ENCODE measurements around the gene AKAP7. TPM values are rescaled to one million over a fixed set of nuclear protein-coding genes. Genes with fewer than 3 reads are reported as not detected.

Gene AKAP7
- polyA plus RNA-seq, 1 donor (not counting 4 experiments of a cell fraction or from before 2014, with no cell fraction given) = 1.7 TPM

DNA sequence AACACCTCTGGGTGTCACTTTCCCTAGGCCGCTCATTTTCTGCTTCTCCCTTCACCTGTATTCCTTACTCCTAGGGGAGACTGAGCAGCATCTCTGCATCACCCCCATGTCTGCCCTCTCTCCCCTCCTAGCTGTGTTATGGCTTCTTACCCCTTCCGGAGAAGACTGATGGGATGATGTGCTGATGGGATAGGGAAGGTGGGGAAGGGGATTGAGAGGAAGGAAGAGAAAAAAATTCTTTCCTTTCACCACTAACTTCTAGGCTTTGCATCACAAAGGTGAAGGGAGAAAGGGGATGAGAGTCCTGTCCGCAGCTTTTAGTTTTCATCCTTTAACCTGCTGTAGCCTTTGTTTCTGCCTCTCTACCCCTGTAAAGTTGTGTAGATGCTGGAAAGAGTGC lies 26.7 kb downstream of the AKAP7 start:
- TF ChIP-seq EZH2 (IDR thresholded peaks at IDR 0.05; ENCODE audit: low read length) = no peak
- Histone ChIP-seq H3K9me3 (ENCODE audit: control insufficient read depth, low read depth, low read length) (no peaks in the 10 kb centered on the region), H2AFZ (ENCODE audit: control insufficient read depth, low read length) (no peak overlapping the region), H3K4me2 (ENCODE audit: control insufficient read depth, extremely low read depth, insufficient read depth, low read depth, low read length) (no peak overlapping the region), H3K9me1 (ENCODE audit: control insufficient read depth, extremely low read depth, insufficient read depth, low read length) (no peaks in the 10 kb centered on the region), H3K9ac (ENCODE audit: control insufficient read depth, extremely low read depth, insufficient read depth, low read length) (no peak overlapping the region), H3K79me2 (ENCODE audit: control insufficient read depth, insufficient read depth, low read length) (no peaks in the 10 kb centered on the region), H3K4me1 (ENCODE audit: control insufficient read depth, extremely low read depth, insufficient read depth, low read length) (peaks cover 6% of the 10 kb centered on the region), H3K36me3 (ENCODE audit: control insufficient read depth in 2 of 2, extremely low read depth in 1 of 2, insufficient read depth in 2 of 2, low read length in 2 of 2) (no peaks in the 10 kb centered on the region), H3K27ac (ENCODE audit: control insufficient read depth, insufficient read depth, low read length) (no peak overlapping the region), H4K20me1 (ENCODE audit: control insufficient read depth, extremely low read depth, insufficient read depth, low read length) (no peaks in the 10 kb centered on the region), H3K27me3 (ENCODE audit: control insufficient read depth, extremely low read depth, insufficient read depth, low read length) (no peaks in the 10 kb centered on the region), H3K4me3 (ENCODE audit: control insufficient read depth in 2 of 3, extremely low read depth in 1 of 3, insufficient read depth in 2 of 3, low read depth in 1 of 3, low read length in 3 of 3) (no peak overlapping the region)
- no peak for DNase-seq (ENCODE audit: low read depth, low spot score)
- dilution Hi-C loops (cut with MboI; ENCODE audit: extremely low pct_ligation_motif_present, low sequenced_read_pairs) = no loop called here
- no peak for FAIRE-seq

DNA sequence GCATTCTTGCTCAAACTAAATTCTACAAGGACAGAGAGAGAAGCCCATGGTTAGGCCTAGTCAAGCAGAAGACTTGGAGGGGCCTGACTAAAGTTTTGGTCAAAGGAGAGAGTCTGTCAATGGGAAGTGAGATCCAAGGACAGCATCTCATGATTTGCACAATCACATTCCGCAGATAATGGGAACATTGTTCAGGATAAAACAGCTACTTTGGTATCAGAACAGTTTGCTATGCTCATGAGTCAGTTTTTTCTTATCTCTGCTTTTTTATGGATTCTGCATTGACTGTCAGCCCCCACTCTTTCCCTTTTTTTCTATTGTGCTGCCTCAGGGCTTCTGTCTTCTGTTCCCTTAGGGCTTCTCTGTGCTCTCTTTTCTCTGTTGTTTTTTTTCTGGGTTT lies 28.6 kb downstream of the AKAP7 start:
- Histone ChIP-seq H3K4me1 (ENCODE audit: control insufficient read depth, extremely low read depth, insufficient read depth, low read length) (peaks cover 6% of the 10 kb centered on the region), H3K27me3 (ENCODE audit: control insufficient read depth, extremely low read depth, insufficient read depth, low read length) (no peaks in the 10 kb centered on the region), H3K9ac (ENCODE audit: control insufficient read depth, extremely low read depth, insufficient read depth, low read length) (no peak overlapping the region), H3K79me2 (ENCODE audit: control insufficient read depth, insufficient read depth, low read length) (no peaks in the 10 kb centered on the region), H3K27ac (ENCODE audit: control insufficient read depth, insufficient read depth, low read length) (no peak overlapping the region), H3K36me3 (ENCODE audit: control insufficient read depth in 2 of 2, extremely low read depth in 1 of 2, insufficient read depth in 2 of 2, low read length in 2 of 2) (no peaks in the 10 kb centered on the region), H3K9me1 (ENCODE audit: control insufficient read depth, extremely low read depth, insufficient read depth, low read length) (no peaks in the 10 kb centered on the region), H2AFZ (ENCODE audit: control insufficient read depth, low read length) (no peak overlapping the region), H3K4me2 (ENCODE audit: control insufficient read depth, extremely low read depth, insufficient read depth, low read depth, low read length) (no peak overlapping the region), H3K9me3 (ENCODE audit: control insufficient read depth, low read depth, low read length) (no peaks in the 10 kb centered on the region), H4K20me1 (ENCODE audit: control insufficient read depth, extremely low read depth, insufficient read depth, low read length) (no peaks in the 10 kb centered on the region), H3K4me3 (ENCODE audit: control insufficient read depth in 2 of 3, extremely low read depth in 1 of 3, insufficient read depth in 2 of 3, low read depth in 1 of 3, low read length in 3 of 3) (no peak overlapping the region)
- dilution Hi-C loops (cut with MboI; ENCODE audit: extremely low pct_ligation_motif_present, low sequenced_read_pairs) = no loop called here
- no peak for DNase-seq (ENCODE audit: low read depth, low spot score)
- FAIRE-seq = no peak
- TF ChIP-seq, protein P1, sequence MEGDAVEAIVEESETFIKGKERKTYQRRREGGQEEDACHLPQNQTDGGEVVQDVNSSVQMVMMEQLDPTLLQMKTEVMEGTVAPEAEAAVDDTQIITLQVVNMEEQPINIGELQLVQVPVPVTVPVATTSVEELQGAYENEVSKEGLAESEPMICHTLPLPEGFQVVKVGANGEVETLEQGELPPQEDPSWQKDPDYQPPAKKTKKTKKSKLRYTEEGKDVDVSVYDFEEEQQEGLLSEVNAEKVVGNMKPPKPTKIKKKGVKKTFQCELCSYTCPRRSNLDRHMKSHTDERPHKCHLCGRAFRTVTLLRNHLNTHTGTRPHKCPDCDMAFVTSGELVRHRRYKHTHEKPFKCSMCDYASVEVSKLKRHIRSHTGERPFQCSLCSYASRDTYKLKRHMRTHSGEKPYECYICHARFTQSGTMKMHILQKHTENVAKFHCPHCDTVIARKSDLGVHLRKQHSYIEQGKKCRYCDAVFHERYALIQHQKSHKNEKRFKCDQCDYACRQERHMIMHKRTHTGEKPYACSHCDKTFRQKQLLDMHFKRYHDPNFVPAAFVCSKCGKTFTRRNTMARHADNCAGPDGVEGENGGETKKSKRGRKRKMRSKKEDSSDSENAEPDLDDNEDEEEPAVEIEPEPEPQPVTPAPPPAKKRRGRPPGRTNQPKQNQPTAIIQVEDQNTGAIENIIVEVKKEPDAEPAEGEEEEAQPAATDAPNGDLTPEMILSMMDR (optimal IDR thresholded peaks at IDR 0.05 in 1 of 3, IDR thresholded peaks at IDR 0.05 in 1 of 3, conservative IDR thresholded peaks at IDR 0.05 in 1 of 3; ENCODE audit: extremely low read depth in 1 of 3, insufficient read depth in 2 of 3, low read length in 3 of 3) = no peak
- TF ChIP-seq EZH2 (IDR thresholded peaks at IDR 0.05; ENCODE audit: low read length) = no peak

DNA sequence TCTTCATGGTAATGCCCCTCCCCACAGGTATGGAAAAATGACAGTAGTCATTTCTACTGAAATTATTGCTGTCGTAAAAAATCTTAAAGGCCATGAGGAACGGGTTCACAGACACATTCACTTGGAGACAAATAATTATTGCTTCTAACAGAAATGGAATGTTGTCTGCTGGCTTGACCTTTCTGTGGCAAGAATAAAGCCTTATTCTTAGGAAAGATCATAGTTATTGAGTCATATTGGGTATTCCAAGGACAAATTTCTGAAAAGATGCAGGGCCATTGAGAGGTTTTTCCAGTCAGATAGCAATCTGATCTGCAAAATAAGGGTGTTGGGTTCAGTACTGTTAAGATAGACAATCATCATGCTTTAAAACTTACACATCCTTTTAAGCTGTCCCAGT lies 29.2 kb downstream of the AKAP7 start:
- H3K9ac ChIP-seq (ENCODE audit: control insufficient read depth, extremely low read depth, insufficient read depth, low read length) = no peak overlapping the region
- no peaks in the 10 kb centered on the region for H3K36me3 ChIP-seq (ENCODE audit: control insufficient read depth in 2 of 2, extremely low read depth in 1 of 2, insufficient read depth in 2 of 2, low read length in 2 of 2)
- H3K9me1 ChIP-seq (ENCODE audit: control insufficient read depth, extremely low read depth, insufficient read depth, low read length) = no peaks in the 10 kb centered on the region
- no peak overlapping the region for H3K4me3 ChIP-seq (ENCODE audit: control insufficient read depth in 2 of 3, extremely low read depth in 1 of 3, insufficient read depth in 2 of 3, low read depth in 1 of 3, low read length in 3 of 3)
- FAIRE-seq (no peak), DNase-seq (ENCODE audit: low read depth, low spot score) (no peak)
- H3K9me3 ChIP-seq (ENCODE audit: control insufficient read depth, low read depth, low read length) = no peaks in the 10 kb centered on the region
- H3K27me3 ChIP-seq (ENCODE audit: control insufficient read depth, extremely low read depth, insufficient read depth, low read length) = no peaks in the 10 kb centered on the region
- no peaks in the 10 kb centered on the region for H4K20me1 ChIP-seq (ENCODE audit: control insufficient read depth, extremely low read depth, insufficient read depth, low read length)
- H3K27ac ChIP-seq (ENCODE audit: control insufficient read depth, insufficient read depth, low read length) = no peak overlapping the region
- TF ChIP-seq, protein P1 (optimal IDR thresholded peaks at IDR 0.05 in 1 of 3, IDR thresholded peaks at IDR 0.05 in 1 of 3, conservative IDR thresholded peaks at IDR 0.05 in 1 of 3; ENCODE audit: extremely low read depth in 1 of 3, insufficient read depth in 2 of 3, low read length in 3 of 3) = no peak
- no peak for TF ChIP-seq EZH2 (IDR thresholded peaks at IDR 0.05; ENCODE audit: low read length)
- no peak overlapping the region for H3K4me2 ChIP-seq (ENCODE audit: control insufficient read depth, extremely low read depth, insufficient read depth, low read depth, low read length)
- dilution Hi-C loops (cut with MboI; ENCODE audit: extremely low pct_ligation_motif_present, low sequenced_read_pairs) = no loop called here
- H2AFZ ChIP-seq (ENCODE audit: control insufficient read depth, low read length) = no peak overlapping the region
- H3K4me1 ChIP-seq (ENCODE audit: control insufficient read depth, extremely low read depth, insufficient read depth, low read length) = peaks cover 3% of the 10 kb centered on the region
- no peaks in the 10 kb centered on the region for H3K79me2 ChIP-seq (ENCODE audit: control insufficient read depth, insufficient read depth, low read length)
